Upper lobe of right lung (tissue), 1 donor: ENCODE results near the gene PAEP. TPM values are rescaled to one million over a fixed set of nuclear protein-coding genes. Genes with fewer than 3 reads are reported as not detected.
A peak's percentile ranks its signal among the peaks of the same experiment; 100 is the strongest.

Source experiments
- ATAC-seq: fragments of 200-7000 bp; cut with Tn5 transposase; one replicate; pipeline ENCODE4 v1.9.1; 2020; ENCODE audit warnings: mild to moderate bottlenecking, moderate library complexity
- DNase-seq: peaks from one replicate; pipeline ENCODE4 v3.0.0-alpha.2; 2020
- H3K27ac ChIP-seq: fragments of 200-600 bp; one replicate; pipeline ENCODE4 v1.8.0; 2022
- H3K27me3 ChIP-seq: fragments of 200-600 bp; one replicate; pipeline ENCODE4 v1.8.0; 2022; ENCODE audit warnings: mild to moderate bottlenecking
- H3K36me3 ChIP-seq: fragments of 200-600 bp; one replicate; pipeline ENCODE4 v1.8.0; 2022
- H3K4me1 ChIP-seq: fragments of 200-600 bp; one replicate; pipeline ENCODE4 v1.8.0; 2022
- H3K4me3 ChIP-seq: fragments of 200-600 bp; one replicate; pipeline ENCODE4 v1.8.0; 2022; ENCODE audit warnings: mild to moderate bottlenecking
- H3K9me3 ChIP-seq: fragments of 200-600 bp; one replicate; pipeline ENCODE4 v1.8.0; 2022
- CTCF ChIP-seq: fragments of 200-600 bp; IDR thresholded peaks from one replicate; pipeline ENCODE4 v1.8.0; 2022; ENCODE audit warnings: antibody characterized with exemption
- intact Hi-C: fragments of 100-400 bp; cut with DNase I; formaldehyde crosslinking; loops from one replicate; pipeline ENCODE4 v1.11.0; 2022
- total RNA-seq: library from RNA; stranded (reverse); fragmentation: NEBNext Ultra II Directional; extraction: Animal tissue kit (Norgen Biotek cat#: 25700); gene quantifications from one replicate; pipeline ENCODE4 v1.2.1, GENCODE V29; 2021
- donor health status: DM: no; HTN: yes; CAD: no; lungs with severe emphysema.

The PAEP gene
- total RNA-seq, 1 donor from 2014 or later = not detected

- DNase-seq (peak; percentile 57), ATAC-seq (no peak)
- H3K36me3 ChIP-seq = no peaks in the 10 kb centered on the region
- no peaks in the 10 kb centered on the region for H3K4me1 ChIP-seq
- H3K27me3 ChIP-seq = no peaks in the 10 kb centered on the region
- intact Hi-C loops = no loop called here
- TF ChIP-seq CTCF = no peak
- H3K9me3 ChIP-seq = no peaks in the 10 kb centered on the region
- no peak overlapping the region for H3K4me3 ChIP-seq
- H3K27ac ChIP-seq = no peak overlapping the region
Observed at GRCh38 chr9:135551031-135551430, 10.5 kb upstream of the PAEP start.

- no peaks in the 10 kb centered on the region for H3K9me3 ChIP-seq
- DNase-seq (peak; percentile 62), ATAC-seq (no peak)
- H3K27me3 ChIP-seq = no peaks in the 10 kb centered on the region
- H3K27ac ChIP-seq = no peak overlapping the region
- no peaks in the 10 kb centered on the region for H3K4me1 ChIP-seq
- TF ChIP-seq CTCF = no peak
- intact Hi-C loops = no loop called here
- no peak overlapping the region for H3K4me3 ChIP-seq
- H3K36me3 ChIP-seq = no peaks in the 10 kb centered on the region
Observed at GRCh38 chr9:135551456-135551855, 10.1 kb upstream of the PAEP start.

- H3K4me3 ChIP-seq = no peak overlapping the region
- no peaks in the 10 kb centered on the region for H3K27me3 ChIP-seq
- ATAC-seq (no peak), DNase-seq (peak; percentile 55)
- no peaks in the 10 kb centered on the region for H3K36me3 ChIP-seq
- no peak for TF ChIP-seq CTCF
- no peaks in the 10 kb centered on the region for H3K9me3 ChIP-seq
- no peaks in the 10 kb centered on the region for H3K4me1 ChIP-seq
- intact Hi-C loops = no loop called here
- no peak overlapping the region for H3K27ac ChIP-seq
Observed at GRCh38 chr9:135552021-135552697, 9.4 kb upstream of the PAEP start.

GRCh38 chr9:135552698-135553171 is 8.8 kb upstream of the PAEP start:
- Histone ChIP-seq H3K9me3 (no peaks in the 10 kb centered on the region), H3K27me3 (no peaks in the 10 kb centered on the region), H3K4me1 (no peaks in the 10 kb centered on the region), H3K36me3 (no peaks in the 10 kb centered on the region), H3K4me3 (no peak overlapping the region), H3K27ac (no peak overlapping the region)
- TF ChIP-seq CTCF = no peak
- intact Hi-C loops = no loop called here
- no peak for ATAC-seq
- no peak for DNase-seq

GRCh38 chr9:135554718-135555117 is 6.8 kb upstream of the PAEP start:
- no peak for TF ChIP-seq CTCF
- ATAC-seq = no peak
- H3K4me1 ChIP-seq = no peaks in the 10 kb centered on the region
- H3K27me3 ChIP-seq = no peaks in the 10 kb centered on the region
- H3K36me3 ChIP-seq = no peaks in the 10 kb centered on the region
- H3K9me3 ChIP-seq = no peaks in the 10 kb centered on the region
- H3K27ac ChIP-seq = no peak overlapping the region
- H3K4me3 ChIP-seq = no peak overlapping the region
- intact Hi-C loops = no loop called here
- DNase-seq = no peak

- no peaks in the 10 kb centered on the region for H3K4me1 ChIP-seq
- no peak overlapping the region for H3K27ac ChIP-seq
- intact Hi-C loops = no loop called here
- H3K9me3 ChIP-seq = no peaks in the 10 kb centered on the region
- H3K36me3 ChIP-seq = no peaks in the 10 kb centered on the region
- no peak for TF ChIP-seq CTCF
- DNase-seq (peak; percentile 42), ATAC-seq (no peak)
- no peaks in the 10 kb centered on the region for H3K27me3 ChIP-seq
- H3K4me3 ChIP-seq = no peak overlapping the region
Observed at GRCh38 chr9:135555203-135555602, 6.4 kb upstream of the PAEP start.
